ENCODE data around the gene PLCXD1.
"Not testable (repeated sequence)": the region's sequence is repeated elsewhere in the genome, so short reads cannot be mapped to it uniquely, and the experiment has no call there.

PLCXD1 gene, protein sequence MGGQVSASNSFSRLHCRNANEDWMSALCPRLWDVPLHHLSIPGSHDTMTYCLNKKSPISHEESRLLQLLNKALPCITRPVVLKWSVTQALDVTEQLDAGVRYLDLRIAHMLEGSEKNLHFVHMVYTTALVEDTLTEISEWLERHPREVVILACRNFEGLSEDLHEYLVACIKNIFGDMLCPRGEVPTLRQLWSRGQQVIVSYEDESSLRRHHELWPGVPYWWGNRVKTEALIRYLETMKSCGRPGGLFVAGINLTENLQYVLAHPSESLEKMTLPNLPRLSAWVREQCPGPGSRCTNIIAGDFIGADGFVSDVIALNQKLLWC

DNA sequence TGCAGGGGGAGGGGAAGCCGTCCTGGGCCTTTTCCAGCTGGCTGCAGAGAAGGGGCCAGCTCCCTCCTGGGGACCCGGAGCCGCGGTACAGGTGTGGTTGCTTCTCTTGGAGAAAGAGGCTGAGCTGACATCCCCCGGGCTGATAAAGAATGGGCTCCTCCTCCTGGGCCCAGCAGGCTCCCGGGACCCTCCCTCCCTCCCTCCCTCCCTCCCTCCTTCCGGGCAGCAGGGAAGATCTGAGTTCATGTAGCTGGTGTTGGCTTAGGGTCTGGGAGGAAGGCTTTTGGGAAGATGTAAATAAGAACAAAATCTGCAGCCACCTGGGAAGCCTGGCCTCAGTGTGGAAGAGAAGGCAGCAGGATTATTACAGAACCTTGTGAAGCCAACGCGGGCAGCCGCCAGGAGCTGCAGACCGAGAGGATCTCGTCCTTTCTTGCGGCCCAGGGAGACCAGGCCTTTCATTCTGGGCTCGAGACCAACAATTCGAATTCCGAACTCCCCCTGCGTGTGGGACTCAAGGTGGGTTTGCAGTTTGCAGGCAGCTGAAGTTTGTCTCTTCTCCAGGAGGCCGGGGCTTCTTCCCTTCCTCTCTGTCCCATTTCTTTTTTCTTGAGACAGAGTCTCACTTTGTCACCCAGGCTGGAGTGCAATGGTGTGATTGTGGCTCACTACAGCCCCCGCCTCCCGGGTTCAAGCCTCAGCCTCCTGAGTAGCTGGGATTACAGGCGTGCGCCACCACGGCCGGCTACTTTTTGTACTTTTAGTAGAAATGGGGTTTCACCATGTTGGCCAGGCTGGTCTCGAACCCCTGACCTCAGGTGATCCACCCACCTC, at the start of gene PLCXD1:
PLCXD1 (plus strand) TSS at position 216 of the 834 bp plus-strand sequence. CDS start 2,807 bp downstream, outside the sequence.
- DNase-seq (ENCODE audit: extremely low read depth, insufficient read length), result no peak
- H3K36me3 ChIP-seq (ENCODE audit: control insufficient read depth, insufficient read depth, low read length), result no peaks in the 10 kb centered on the region
- TF ChIP-seq, protein P1, sequence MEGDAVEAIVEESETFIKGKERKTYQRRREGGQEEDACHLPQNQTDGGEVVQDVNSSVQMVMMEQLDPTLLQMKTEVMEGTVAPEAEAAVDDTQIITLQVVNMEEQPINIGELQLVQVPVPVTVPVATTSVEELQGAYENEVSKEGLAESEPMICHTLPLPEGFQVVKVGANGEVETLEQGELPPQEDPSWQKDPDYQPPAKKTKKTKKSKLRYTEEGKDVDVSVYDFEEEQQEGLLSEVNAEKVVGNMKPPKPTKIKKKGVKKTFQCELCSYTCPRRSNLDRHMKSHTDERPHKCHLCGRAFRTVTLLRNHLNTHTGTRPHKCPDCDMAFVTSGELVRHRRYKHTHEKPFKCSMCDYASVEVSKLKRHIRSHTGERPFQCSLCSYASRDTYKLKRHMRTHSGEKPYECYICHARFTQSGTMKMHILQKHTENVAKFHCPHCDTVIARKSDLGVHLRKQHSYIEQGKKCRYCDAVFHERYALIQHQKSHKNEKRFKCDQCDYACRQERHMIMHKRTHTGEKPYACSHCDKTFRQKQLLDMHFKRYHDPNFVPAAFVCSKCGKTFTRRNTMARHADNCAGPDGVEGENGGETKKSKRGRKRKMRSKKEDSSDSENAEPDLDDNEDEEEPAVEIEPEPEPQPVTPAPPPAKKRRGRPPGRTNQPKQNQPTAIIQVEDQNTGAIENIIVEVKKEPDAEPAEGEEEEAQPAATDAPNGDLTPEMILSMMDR (IDR thresholded peaks at IDR 0.05; ENCODE audit: insufficient read depth, low read length, poor library complexity, severe bottlenecking), result no peak
- H3K27me3 ChIP-seq (replicated peaks; ENCODE audit: control insufficient read depth, insufficient read depth, low read length), result peaks cover 2% of the 10 kb centered on the region; the same call in 1 of the 2 replicates
- H3K4me3 ChIP-seq (replicated peaks; ENCODE audit: low read depth, low read length), result no peak within 1 kb of the TSS

DNA sequence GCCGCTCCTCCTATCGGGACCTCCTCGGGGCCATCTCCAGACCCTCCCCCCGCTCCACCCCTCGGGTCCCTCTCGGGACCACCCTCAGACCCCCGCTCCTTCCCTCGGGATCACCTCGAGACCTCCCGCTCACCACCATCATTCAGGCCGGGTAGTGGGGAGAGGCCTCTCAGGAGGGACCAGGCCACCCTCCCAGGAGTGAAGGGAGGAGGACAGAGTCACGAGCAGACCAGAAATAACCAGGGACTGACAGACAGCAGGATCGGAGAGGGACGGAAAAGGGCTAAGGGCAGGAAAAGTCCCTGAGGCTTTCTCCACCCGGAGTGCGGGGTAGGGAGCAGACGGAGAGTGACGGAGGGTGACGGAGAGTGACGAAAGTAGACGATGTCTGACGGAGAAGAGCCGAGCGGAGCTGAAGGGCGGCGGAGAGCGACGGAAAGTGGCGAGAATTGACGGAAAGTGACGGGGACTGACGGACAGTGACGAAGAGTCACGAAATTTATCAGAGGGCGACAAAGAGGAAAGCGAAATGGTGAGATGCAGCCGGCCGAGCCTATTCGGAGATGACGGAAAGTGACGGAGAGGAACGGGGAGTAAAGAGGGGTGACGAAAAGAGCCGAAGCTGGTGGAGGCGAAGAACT, 49.4 kb upstream of the PLCXD1 start:
- H3K36me3 ChIP-seq (ENCODE audit: control insufficient read depth, insufficient read depth, low read length); H3K27me3 ChIP-seq (replicated peaks; ENCODE audit: control insufficient read depth, insufficient read depth, low read length); DNase-seq (ENCODE audit: extremely low read depth, insufficient read length); H3K4me3 ChIP-seq (replicated peaks; ENCODE audit: low read depth, low read length): not testable (repeated sequence)

DNA sequence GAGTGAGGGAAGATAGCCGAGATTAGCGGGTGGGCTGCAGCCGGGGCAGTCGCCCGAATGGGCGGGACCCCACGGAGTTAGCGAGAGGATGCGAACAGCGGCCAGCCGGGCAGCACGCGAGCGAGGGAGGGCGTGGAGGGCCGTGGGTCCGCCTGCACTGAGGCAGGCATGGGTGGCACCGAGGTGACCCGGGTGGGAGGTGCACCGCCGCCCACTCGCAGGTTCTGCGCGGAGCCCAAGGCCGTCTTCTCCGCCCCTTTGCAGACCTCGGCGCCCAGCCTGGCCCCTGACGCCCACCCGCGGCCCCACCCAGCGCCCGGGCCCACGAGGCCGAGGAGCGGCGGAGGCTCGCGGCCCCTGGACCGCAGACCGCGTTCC, 48.9 kb upstream of the PLCXD1 start:
- not testable (repeated sequence) for H3K36me3 ChIP-seq (ENCODE audit: control insufficient read depth, insufficient read depth, low read length); H3K4me3 ChIP-seq (replicated peaks; ENCODE audit: low read depth, low read length); DNase-seq (ENCODE audit: extremely low read depth, insufficient read length); H3K27me3 ChIP-seq (replicated peaks; ENCODE audit: control insufficient read depth, insufficient read depth, low read length)

DNA sequence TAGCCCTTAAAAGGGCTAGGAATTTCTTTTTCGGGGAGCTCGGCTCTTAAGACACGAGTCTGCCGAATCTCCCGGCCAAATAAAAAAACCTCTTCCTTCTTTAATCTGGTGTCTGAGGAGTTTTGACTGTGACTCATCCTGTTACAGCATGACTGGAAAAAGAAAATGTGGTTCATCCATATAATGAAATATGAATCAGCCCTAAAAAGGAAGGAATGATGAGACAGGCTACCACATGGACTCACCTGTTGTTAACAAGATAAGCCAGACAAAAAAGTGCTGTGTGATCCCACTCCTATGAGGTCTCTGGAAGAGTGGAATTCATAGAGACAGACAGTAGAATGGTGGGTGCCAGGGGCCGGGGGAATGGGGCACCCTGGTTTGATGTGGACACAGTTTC, 45.0 kb upstream of the PLCXD1 start:
- H3K36me3 ChIP-seq (ENCODE audit: control insufficient read depth, insufficient read depth, low read length); H3K4me3 ChIP-seq (replicated peaks; ENCODE audit: low read depth, low read length); DNase-seq (ENCODE audit: extremely low read depth, insufficient read length); H3K27me3 ChIP-seq (replicated peaks; ENCODE audit: control insufficient read depth, insufficient read depth, low read length): not testable (repeated sequence)

DNA sequence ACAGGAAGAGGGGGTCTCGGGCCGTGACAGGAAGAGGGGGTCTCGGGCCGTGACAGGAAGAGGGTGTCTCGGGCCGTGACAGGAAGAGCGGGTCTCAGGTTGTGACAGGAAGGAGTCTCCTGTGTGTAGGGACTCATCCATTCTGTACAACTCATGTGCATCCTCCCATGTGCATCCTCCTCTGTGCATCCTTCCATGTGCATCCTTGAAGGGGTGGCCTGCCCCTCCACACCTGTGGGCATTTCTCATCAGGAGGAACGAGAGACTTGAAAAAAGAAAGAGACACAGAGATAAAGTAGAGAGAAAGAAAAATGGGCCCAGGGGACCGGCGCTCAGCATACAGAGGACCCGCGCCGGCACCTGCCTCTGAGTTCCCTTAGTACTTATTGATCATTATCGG, 30.2 kb upstream of the PLCXD1 start:
- H3K27me3 ChIP-seq (replicated peaks; ENCODE audit: control insufficient read depth, insufficient read depth, low read length), result no peaks in the 10 kb centered on the region
- H3K4me3 ChIP-seq (replicated peaks; ENCODE audit: low read depth, low read length), result peak overlapping the region; percentile 30
- no peaks in the 10 kb centered on the region for H3K36me3 ChIP-seq (ENCODE audit: control insufficient read depth, insufficient read depth, low read length)
- DNase-seq (ENCODE audit: extremely low read depth, insufficient read length), result no peak
- TF ChIP-seq, protein P1 (IDR thresholded peaks at IDR 0.05; ENCODE audit: insufficient read depth, low read length, poor library complexity, severe bottlenecking), result no peak

DNA sequence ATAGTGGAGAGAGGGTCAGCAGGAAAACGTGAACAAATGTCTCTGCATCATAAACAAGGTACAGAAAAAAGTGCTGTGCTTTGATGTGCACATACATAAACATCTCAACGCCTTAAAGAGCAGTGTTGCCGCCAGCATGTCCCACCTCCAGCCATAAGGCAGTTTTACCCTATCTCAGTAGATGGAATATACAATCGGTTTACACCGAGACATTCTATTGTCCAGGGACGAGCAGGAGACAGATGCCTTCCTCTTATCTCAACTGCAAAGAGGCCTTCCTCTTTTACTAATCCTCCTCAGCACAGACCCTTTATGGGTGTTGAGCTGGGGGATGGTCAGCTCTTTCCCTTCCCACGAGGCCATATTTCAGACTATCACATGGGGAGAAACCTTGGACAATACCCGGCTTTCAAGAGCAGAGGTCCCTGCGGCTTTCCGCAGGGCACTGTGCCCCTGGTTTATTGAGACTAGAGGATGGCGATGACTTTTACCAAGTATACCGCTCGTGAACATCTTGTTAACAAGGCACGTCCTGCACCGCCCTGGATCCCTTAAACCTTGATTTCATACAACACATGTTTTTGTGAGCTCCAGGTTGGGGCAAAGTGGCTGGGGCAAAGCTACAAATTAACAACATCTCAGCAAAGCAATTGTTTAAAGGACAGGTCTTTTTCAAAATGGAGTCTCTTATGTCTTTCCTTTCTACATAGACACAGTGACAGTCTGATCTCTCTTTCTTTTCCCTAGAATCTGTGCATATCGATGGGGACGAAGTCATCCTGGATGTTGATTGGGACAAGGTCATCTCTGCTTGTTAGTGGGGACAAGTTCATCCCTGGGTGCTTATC, 29.6 kb upstream of the PLCXD1 start:
- H3K36me3 ChIP-seq (ENCODE audit: control insufficient read depth, insufficient read depth, low read length); DNase-seq (ENCODE audit: extremely low read depth, insufficient read length); H3K27me3 ChIP-seq (replicated peaks; ENCODE audit: control insufficient read depth, insufficient read depth, low read length); H3K4me3 ChIP-seq (replicated peaks; ENCODE audit: low read depth, low read length): not testable (repeated sequence)

DNA sequence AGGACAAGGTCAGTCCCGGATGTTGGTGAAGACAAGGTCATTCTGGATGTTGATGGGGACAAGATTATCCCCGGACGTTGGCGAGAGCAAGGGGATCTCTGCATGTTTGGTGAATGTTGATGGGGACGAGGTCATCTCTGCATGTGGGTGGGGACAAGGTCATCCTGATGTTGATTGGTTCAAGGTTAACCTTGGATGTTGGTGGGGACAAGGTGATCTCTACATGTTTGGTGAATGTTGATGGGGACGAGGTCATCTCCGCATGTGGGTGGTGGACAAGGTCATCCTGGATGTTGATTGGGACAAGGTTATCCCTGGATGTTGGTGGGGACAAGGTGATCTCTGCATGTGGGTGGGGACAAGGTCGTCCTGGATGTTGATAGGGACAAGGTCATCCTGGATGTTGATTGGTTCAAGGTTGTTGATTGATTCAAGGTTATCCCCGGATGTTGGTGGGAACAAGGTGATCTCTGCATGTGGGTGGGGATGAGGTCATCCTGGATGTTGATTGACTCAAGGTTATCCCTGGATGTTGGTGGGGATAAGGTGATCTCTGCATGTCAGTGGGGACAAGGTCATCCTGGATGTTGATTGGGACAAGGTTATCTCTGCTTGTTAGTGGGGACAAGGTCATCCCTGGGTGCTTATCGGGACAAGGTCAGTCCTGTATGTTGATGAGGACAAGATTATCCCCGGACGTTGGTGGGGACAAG, 28.8 kb upstream of the PLCXD1 start:
- no peak for DNase-seq (ENCODE audit: extremely low read depth, insufficient read length)

More for the DNA sequence above, 28.8 kb upstream of the PLCXD1 start:
- Histone ChIP-seq H3K27me3 (replicated peaks; ENCODE audit: control insufficient read depth, insufficient read depth, low read length) (no peaks in the 10 kb centered on the region), H3K36me3 (ENCODE audit: control insufficient read depth, insufficient read depth, low read length) (no peaks in the 10 kb centered on the region), H3K4me3 (replicated peaks; ENCODE audit: low read depth, low read length) (no peak overlapping the region)
- TF ChIP-seq, protein P1 (IDR thresholded peaks at IDR 0.05; ENCODE audit: insufficient read depth, low read length, poor library complexity, severe bottlenecking), result no peak
